Spleen (tissue), 11 donors: ENCODE results near the gene CNTNAP2. TPM values are rescaled to one million over a fixed set of nuclear protein-coding genes. Genes with fewer than 3 reads are reported as not detected.

ENCODE experiments used
- DNase-seq: peaks from one replicate; pipeline ENCODE4 v3.0.0-alpha.2; 2020
- H3K27ac ChIP-seq, 8 donors: fragments of 200-600 bp; sonication (generic) in 7 of 8; 1 replicate in 4 of 8; 2 replicates in 4 of 8; pipeline versions ENCODE4 v1.5.0 to v1.8.0; 2016 to 2021; ENCODE audit warnings: inconsistent platforms in 4 of 8, mild to moderate bottlenecking in 4 of 8, moderate library complexity in 1 of 8
- H3K27me3 ChIP-seq, 7 donors: fragments of 200-600 bp; sonication (generic) in 6 of 7; replicated peaks in 1 of 7; 1 replicate in 4 of 7; 2 replicates in 3 of 7; pipeline versions ENCODE4 v1.5.0 to v1.8.0; 2016 to 2021; ENCODE audit warnings: inconsistent platforms in 3 of 7, mild to moderate bottlenecking in 1 of 7
- H3K36me3 ChIP-seq, 6 donors: fragments of 200-600 bp; sonication (generic) in 5 of 6; 1 replicate in 4 of 6; 2 replicates in 2 of 6; pipeline versions ENCODE4 v1.5.0 to v1.8.0; 2016 to 2021; ENCODE audit warnings: inconsistent platforms in 2 of 6
- H3K4me1 ChIP-seq, 6 donors: fragments of 200-600 bp; sonication (generic) in 5 of 6; 1 replicate in 3 of 6; 2 replicates in 3 of 6; pipeline versions ENCODE4 v1.5.0 to v1.8.0; 2016 to 2021; ENCODE audit warnings: inconsistent platforms in 3 of 6
- H3K4me3 ChIP-seq, 8 donors: fragments of 200-600 bp; sonication (generic) in 7 of 8; 1 replicate in 4 of 8; 2 replicates in 4 of 8; pipeline versions ENCODE4 v1.5.0 to v1.8.0; 2016 to 2021; ENCODE audit warnings: inconsistent platforms in 4 of 8, mild to moderate bottlenecking in 4 of 8, moderate library complexity in 2 of 8
- H3K9me3 ChIP-seq, 8 donors: fragments of 200-600 bp; sonication (generic) in 7 of 8; 1 replicate in 4 of 8; 2 replicates in 4 of 8; pipeline versions ENCODE4 v1.5.0 to v1.8.0; 2016 to 2021; ENCODE audit warnings: inconsistent platforms in 4 of 8
- POLR2A ChIP-seq, 3 donors: fragments of 450-650 bp; IDR thresholded peaks; one replicate each; pipeline ENCODE4 v1.5.1; 2017; ENCODE audit warnings: antibody characterized with exemption in 3 of 3, mild to moderate bottlenecking in 1 of 3
- POLR2AphosphoS5 ChIP-seq, 3 donors: sonication (generic); formaldehyde crosslinking; IDR thresholded peaks; one replicate each; pipeline ENCODE4 v1.5.1; 2017; ENCODE audit warnings: antibody characterized with exemption in 3 of 3
- WGBS, 5 donors: extraction: QIAGEN DNeasy Blood & Tissue Kit in 3 of 5; methylation state at CpG; one replicate each; pipeline versions ENCODE4 v1.1.5 to v1.1.7; 2013 to 2018; 5-methylcytosine and 5-hydroxymethylcytosine counted together
- intact Hi-C: fragments of 100-400 bp; cut with DNase I; formaldehyde crosslinking; loops from one replicate; pipeline ENCODE4 v1.15.0; 2023; ENCODE audit warnings: low total_unique reads
- polyA plus RNA-seq, 3 donors: library from polyadenylated mRNA; stranded (reverse); fragments of 200-250 nt; gene quantifications; one replicate each; pipeline ENCODE4 v1.2.1, GENCODE V29; 2013
- total RNA-seq, 7 donors: library from RNA; depleted of rRNA in 3 of 7; stranded (reverse); fragments of >200 nt in 3 of 7; fragmentation: NEBNext Ultra II Directional in 4 of 7; extraction: Animal tissue kit (Norgen Biotek cat#: 25700) in 4 of 7; gene quantifications; one replicate each; pipeline versions ENCODE4 v1.1.0 to v1.2.1, GENCODE V29; 2016 to 2021
- TF ChIP-seq, protein P1 (sequence below), 11 experiments: fragments of 200-600 bp in 7 of 11; fragments of 450-650 bp in 4 of 11; sonication (generic) in 4 of 11; IDR thresholded peaks in 8 of 11; conservative IDR thresholded peaks in 3 of 11; 1 replicate in 7 of 11; 2 replicates in 4 of 11; pipeline versions ENCODE4 v1.4.0 to v1.8.0; 2016 to 2021; ENCODE audit warnings: antibody characterized with exemption in 11 of 11, inconsistent platforms in 4 of 11, mild to moderate bottlenecking in 1 of 11
- donor health status: healthy with polysubstance abuse.
- donor health status: DM: no; HTN: no; CAD: no; lungs with moderate emphysema.
- donor health status: DM: no; HTN: no; CAD: no.
- donor health status: Bipolar disorder and iron deficiency.
- donor health status: healthy.
- donor health status: DM: no; HTN: no; CAD: no.
- donor health status: DM: yes; HTN: yes; CAD: no.

Gene CNTNAP2
- total and polyA plus RNA-seq, 10 donors = 0.13 to 2.0 (median 0.82) TPM

DNA sequence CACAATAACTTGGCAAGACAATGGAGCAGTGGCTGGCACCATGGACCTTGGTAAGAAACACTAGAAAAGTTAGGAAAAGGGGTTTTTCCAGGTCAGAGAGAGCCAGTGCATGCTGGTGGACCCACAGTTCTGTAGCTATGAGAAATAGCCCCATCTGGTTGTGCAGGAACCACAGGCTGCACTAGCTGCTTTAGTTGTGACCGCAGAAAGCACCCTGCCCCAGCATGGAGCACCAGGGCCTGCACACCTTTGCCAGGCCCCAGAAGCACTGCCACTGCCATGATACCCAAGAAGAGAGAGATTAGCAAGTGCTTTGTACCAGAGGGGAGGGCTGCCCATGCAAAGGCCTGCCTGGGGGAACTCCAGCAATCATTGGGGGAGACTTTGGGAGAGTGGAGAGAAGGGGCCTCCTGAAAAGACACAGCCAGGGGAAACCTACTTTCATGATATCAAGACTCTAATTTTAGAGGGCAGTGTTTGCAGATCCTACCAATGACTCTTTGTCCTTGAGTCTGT is 2217.9 kb downstream of the CNTNAP2 start:
- Histone ChIP-seq H3K4me1 (peaks cover 0 to 14% (median 8%) of the 10 kb centered on the region in 6 donors), H3K4me3 (no peak overlapping the region), H3K9me3 (no peaks in the 10 kb centered on the region), H3K27me3 (peaks cover 0 to 52% (median 27%) of the 10 kb centered on the region in 7 donors), H3K27ac (no peak overlapping the region), H3K36me3 (no peaks in the 10 kb centered on the region)
- TF ChIP-seq POLR2AphosphoS5 (IDR thresholded peaks at IDR 0.05) = no peak
- no peak for TF ChIP-seq POLR2A (IDR thresholded peaks at IDR 0.05)
- TF ChIP-seq, protein P1, sequence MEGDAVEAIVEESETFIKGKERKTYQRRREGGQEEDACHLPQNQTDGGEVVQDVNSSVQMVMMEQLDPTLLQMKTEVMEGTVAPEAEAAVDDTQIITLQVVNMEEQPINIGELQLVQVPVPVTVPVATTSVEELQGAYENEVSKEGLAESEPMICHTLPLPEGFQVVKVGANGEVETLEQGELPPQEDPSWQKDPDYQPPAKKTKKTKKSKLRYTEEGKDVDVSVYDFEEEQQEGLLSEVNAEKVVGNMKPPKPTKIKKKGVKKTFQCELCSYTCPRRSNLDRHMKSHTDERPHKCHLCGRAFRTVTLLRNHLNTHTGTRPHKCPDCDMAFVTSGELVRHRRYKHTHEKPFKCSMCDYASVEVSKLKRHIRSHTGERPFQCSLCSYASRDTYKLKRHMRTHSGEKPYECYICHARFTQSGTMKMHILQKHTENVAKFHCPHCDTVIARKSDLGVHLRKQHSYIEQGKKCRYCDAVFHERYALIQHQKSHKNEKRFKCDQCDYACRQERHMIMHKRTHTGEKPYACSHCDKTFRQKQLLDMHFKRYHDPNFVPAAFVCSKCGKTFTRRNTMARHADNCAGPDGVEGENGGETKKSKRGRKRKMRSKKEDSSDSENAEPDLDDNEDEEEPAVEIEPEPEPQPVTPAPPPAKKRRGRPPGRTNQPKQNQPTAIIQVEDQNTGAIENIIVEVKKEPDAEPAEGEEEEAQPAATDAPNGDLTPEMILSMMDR (IDR thresholded peaks at IDR 0.05 in 8 of 11, conservative IDR thresholded peaks at IDR 0.05 in 3 of 11) = no peak
- intact Hi-C loops = no loop called here
- 80 to 100% (median 95%) methylated on average over 1 of the region's 1 CpG for WGBS, 5 donors
- DNase-seq = no peak

DNA sequence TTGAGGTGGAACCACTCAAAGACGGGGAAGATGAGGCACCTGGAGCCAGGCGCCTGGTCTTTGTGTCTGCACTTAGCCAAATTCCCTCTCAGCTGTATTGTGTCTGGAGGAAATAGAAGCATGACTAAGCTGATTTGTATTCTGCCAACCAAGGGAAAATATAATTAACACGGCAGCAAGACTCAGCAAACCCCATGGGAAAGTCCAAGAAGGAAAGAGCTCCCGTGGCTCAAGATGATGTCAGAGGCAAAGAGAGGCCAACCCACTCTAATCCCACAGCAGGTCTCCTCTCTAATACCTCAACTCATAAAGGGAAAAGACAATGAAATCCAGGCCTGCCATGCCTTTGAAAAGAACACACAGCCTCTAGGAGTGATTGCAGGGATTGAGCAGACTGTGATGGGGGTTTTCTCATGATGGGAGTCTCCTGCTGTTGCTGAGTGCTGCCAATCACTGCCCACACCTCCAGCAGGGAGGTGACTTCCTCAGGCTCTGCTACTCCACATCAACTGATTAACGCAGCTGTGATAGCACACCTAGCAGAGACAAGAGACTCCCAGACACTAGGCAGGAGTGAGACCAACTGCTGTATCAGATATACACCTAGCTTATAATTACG is 2218.5 kb downstream of the CNTNAP2 start:
- WGBS, 5 donors = 30 to 50% (median 40%) methylated on average over 6 of the region's 6 CpGs
- H3K4me3 ChIP-seq = no peak overlapping the region
- DNase-seq = no peak
- H3K9me3 ChIP-seq = no peaks in the 10 kb centered on the region
- TF ChIP-seq POLR2AphosphoS5 (IDR thresholded peaks at IDR 0.05) = no peak
- no peak for TF ChIP-seq POLR2A (IDR thresholded peaks at IDR 0.05)
- TF ChIP-seq, protein P1 (IDR thresholded peaks at IDR 0.05 in 8 of 11, conservative IDR thresholded peaks at IDR 0.05 in 3 of 11) = no peak
- intact Hi-C loops = no loop called here
- H3K4me1 ChIP-seq = peaks cover 0 to 16% (median 11%) of the 10 kb centered on the region in 6 donors
- no peaks in the 10 kb centered on the region for H3K36me3 ChIP-seq
- H3K27ac ChIP-seq = no peak overlapping the region
- peaks cover 0 to 58% (median 29%) of the 10 kb centered on the region in 7 donors for H3K27me3 ChIP-seq

GRCh38 chr7:148335790-148336189 is 2219.2 kb downstream of the CNTNAP2 start:
- 58 to 78% (median 67%) methylated on average over 1 of the region's 1 CpG for WGBS, 5 donors
- Histone ChIP-seq H3K4me1 (peaks cover 0 to 16% (median 11%) of the 10 kb centered on the region in 6 donors), H3K9me3 (no peaks in the 10 kb centered on the region), H3K36me3 (no peaks in the 10 kb centered on the region), H3K4me3 (no peak overlapping the region), H3K27ac (no peak overlapping the region), H3K27me3 (peaks cover 0 to 65% (median 31%) of the 10 kb centered on the region in 7 donors)
- intact Hi-C loops = no loop called here
- TF ChIP-seq POLR2AphosphoS5 (IDR thresholded peaks at IDR 0.05) = no peak
- TF ChIP-seq, protein P1 (IDR thresholded peaks at IDR 0.05 in 8 of 11, conservative IDR thresholded peaks at IDR 0.05 in 3 of 11) = no peak
- no peak for DNase-seq

DNA sequence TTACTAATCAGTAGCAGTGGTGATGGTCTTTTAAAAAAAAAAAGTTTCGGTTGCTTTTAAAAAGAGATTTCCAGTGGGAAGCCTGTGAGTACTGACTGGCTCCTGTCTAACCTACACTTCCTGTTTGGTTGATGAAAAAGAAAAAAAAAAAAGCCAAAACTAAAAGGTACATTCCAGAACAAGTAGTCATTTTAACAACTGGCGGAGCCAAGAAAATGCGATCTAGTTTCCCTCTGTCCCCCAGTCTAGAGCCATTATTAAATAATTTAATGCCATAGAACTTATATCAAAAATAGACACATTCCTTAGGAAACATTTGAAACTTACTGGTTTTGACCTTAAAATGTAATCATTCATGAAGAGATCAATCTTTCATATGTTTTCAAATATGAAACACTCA is 2219.8 kb downstream of the CNTNAP2 start:
- H3K27me3 ChIP-seq = peaks cover 0 to 67% (median 31%) of the 10 kb centered on the region in 7 donors

More for the DNA sequence above, 2219.8 kb downstream of the CNTNAP2 start:
- no peak for DNase-seq
- Histone ChIP-seq H3K4me3 (no peak overlapping the region), H3K4me1 (peaks cover 0 to 16% (median 11%) of the 10 kb centered on the region in 6 donors), H3K36me3 (no peaks in the 10 kb centered on the region), H3K9me3 (no peaks in the 10 kb centered on the region), H3K27ac (no peak overlapping the region)
- TF ChIP-seq POLR2AphosphoS5 (IDR thresholded peaks at IDR 0.05) = no peak
- TF ChIP-seq, protein P1 (IDR thresholded peaks at IDR 0.05 in 8 of 11, conservative IDR thresholded peaks at IDR 0.05 in 3 of 11) = no peak
- no peak for TF ChIP-seq POLR2A (IDR thresholded peaks at IDR 0.05)
- intact Hi-C loops = no loop called here
- 76 to 90% (median 85%) methylated on average over 3 of the region's 3 CpGs for WGBS, 5 donors
